HUES64 (cell line): ENCODE data around the gene CRACR2A.

ENCODE experiments used
- H3K27ac ChIP-seq: 2 replicates; pipeline ENCODE4 v1.7.0; 2013; ENCODE audit warnings: low read depth, low read length, inconsistent platforms
- H3K27me3 ChIP-seq: 2 replicates; pipeline ENCODE4 v1.6.1; 2013; ENCODE audit warnings: mild to moderate bottlenecking, low read length; ENCODE audit not compliant: insufficient read depth
- H3K36me3 ChIP-seq: 2 replicates; pipeline ENCODE4 v1.6.1; 2013; ENCODE audit warnings: mild to moderate bottlenecking, low read length; ENCODE audit not compliant: insufficient read depth
- H3K4me1 ChIP-seq: 2 replicates; pipeline ENCODE4 v1.6.1; 2013; ENCODE audit warnings: mild to moderate bottlenecking, low read length, moderate library complexity; ENCODE audit not compliant: insufficient read depth
- H3K4me3 ChIP-seq: 2 replicates; pipeline ENCODE4 v1.5.1; 2013; ENCODE audit warnings: mild to moderate bottlenecking, low read length, moderate library complexity
- H3K9ac ChIP-seq: 2 replicates; pipeline ENCODE4 v1.6.1; 2013; ENCODE audit warnings: mild to moderate bottlenecking, low read depth, low read length
- H3K9me3 ChIP-seq: 2 replicates; pipeline ENCODE4 v1.6.1; 2013; ENCODE audit warnings: low read depth, low read length; ENCODE audit not compliant: insufficient read depth
- WGBS: fragments of 150-250, 120-280 bp; methylation state at CpG from one replicate; pipeline ENCODE4 v1.1.7; 2013; ENCODE audit warnings: missing lambda C conversion rate; 5-methylcytosine and 5-hydroxymethylcytosine counted together

The CRACR2A gene

DNA sequence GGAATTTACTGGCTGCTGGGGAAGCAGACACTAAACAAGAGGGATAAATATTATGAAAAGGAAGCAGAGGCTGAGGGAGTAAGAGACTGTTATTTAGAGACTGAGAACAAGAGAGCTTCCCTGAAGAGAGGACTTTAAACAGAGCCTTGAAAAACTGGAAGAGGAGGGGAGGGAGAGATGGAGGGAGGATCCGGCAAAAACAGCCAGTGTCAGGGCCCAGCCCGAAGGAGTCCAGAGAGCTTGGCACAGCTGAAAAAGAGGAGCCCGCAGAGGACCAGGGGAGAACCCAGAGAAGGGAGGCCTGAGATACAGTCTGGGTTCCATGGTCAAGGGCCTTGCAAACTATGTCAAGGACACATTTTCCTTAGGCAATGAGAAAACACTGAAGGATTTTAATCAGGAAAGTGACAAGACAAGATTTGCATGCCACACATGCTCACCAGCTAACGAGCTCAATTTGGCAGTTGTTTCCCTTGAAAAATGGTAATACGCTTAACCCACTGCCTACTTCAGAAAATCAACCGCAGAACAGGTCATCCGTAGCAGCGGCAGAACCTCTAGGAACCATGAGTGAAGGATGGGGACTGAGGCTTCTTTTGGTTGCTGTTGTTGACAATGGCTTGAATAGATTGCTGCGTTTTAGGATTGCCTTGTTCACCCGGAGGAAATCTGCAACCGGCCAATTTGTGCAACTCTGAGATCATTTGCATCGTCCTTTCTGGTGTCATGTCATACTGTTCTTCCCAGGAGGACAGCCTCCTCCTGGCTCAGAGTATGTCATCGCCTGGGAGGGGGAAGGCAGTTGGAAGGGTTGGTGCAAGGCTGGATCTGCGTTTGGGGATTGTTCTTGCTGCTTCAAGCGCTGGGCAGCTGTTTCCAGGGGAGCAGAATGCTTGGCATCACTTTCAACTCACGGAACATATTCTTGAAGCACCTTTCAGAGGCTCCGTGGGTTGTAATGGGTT is 153.7 kb downstream of the CRACR2A start:
- no peak overlapping the region for H3K9ac ChIP-seq
- H3K27ac ChIP-seq = no peak overlapping the region
- no peak overlapping the region for H3K4me3 ChIP-seq
- WGBS = 91% methylated on average over 17 of the region's 17 CpGs
- no peaks in the 10 kb centered on the region for H3K36me3 ChIP-seq
- peaks cover 25% of the 10 kb centered on the region for H3K4me1 ChIP-seq
- no peaks in the 10 kb centered on the region for H3K9me3 ChIP-seq
- H3K27me3 ChIP-seq = no peaks in the 10 kb centered on the region

DNA sequence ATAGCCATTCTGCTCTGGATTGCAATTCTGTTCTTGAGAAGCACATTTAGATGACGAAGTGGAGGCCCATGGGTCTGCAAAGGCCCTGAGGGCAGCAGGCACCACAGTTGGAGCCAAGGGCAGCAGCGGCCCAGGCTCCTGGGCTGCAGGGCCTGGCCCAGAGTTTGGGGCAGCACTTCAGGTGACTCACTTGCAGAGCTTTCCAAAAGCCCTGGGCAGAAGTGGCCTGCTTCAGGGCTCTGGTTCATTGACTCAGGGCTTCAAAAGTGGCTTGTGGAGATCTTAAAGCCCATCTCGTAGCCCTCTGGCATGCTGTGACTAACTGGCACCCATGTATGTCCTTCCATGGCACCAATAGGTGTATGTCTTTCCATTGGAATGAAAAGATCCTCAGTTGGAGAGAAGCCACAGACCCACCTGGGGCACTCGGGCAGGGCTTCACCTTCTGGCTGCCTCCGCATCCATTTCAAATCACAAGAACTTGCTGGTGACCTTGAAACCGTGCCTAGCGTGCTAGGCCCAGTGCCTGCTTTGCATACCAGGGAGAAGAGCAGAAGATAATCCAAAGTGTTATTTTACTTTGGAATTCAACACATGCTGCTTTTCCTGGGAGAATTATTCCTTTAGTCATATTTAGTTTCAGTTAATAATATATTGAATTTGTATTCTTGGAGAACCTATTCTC is 155.2 kb downstream of the CRACR2A start:
- H3K36me3 ChIP-seq = no peaks in the 10 kb centered on the region
- no peak overlapping the region for H3K9ac ChIP-seq
- no peaks in the 10 kb centered on the region for H3K9me3 ChIP-seq
- WGBS = 94% methylated on average over 7 of the region's 7 CpGs
- no peaks in the 10 kb centered on the region for H3K27me3 ChIP-seq
- H3K4me1 ChIP-seq = peaks cover 17% of the 10 kb centered on the region
- no peak overlapping the region for H3K4me3 ChIP-seq
- H3K27ac ChIP-seq = no peak overlapping the region

DNA sequence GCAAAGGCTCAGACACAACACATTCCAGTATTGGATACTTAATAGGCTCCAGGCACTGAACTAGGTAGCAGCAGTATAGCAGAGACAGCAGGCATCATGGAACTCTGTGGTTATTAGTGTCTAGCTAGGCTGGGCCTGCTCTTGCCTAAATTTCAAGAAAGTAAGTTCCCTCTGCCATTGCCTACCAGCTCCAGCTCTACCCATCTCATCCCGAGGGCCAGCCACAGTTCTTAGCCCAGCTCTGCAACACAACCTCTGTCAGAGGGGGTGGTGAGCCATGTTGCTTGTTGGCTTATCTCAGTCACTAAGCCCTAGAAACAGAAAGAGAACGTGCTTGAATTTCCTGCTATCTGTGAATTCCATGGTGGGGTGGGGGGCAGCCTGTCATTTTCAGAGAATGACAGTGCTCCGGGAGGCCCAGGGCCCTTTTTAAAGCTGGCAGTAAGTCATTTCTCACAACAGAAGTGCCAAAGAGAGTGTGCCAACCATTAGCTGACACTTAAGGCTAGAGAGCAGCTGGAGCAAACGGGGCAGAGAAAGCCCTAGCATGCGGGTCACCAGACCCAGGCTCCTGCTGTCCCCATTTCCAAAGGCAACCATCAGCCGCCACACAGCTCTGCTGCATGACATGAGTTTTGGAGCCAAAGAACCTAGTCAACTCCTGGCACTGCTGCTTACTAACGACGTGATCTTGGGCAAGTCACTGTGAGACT is 156.1 kb downstream of the CRACR2A start:
- Histone ChIP-seq H3K9me3 (no peaks in the 10 kb centered on the region), H3K27ac (no peak overlapping the region), H3K4me3 (no peak overlapping the region), H3K36me3 (no peaks in the 10 kb centered on the region), H3K27me3 (no peaks in the 10 kb centered on the region), H3K4me1 (peaks cover 13% of the 10 kb centered on the region), H3K9ac (no peak overlapping the region)
- WGBS = 88% methylated on average over 8 of the region's 8 CpGs

DNA sequence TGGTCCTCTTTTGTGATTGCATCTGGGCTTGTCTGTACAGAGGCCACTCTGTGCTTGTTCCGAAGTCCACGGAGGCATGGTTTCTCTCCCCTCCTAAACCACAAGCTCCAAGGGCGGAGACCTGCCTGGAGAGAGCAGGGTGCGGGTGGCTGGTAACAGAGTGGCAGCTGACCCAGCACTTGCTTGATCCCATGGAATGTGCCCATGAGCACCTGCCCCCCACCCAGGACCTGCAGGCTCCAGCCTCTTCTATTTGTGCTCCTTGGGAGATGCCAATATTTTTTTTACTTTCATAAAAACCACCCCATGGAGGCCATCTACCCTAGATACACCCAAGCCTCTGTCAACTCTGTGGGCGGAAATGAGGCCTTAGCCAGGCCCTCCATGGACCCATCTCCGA is 157.2 kb downstream of the CRACR2A start:
- no peak overlapping the region for H3K4me3 ChIP-seq
- H3K4me1 ChIP-seq = peaks cover 8% of the 10 kb centered on the region
- 97% methylated on average over 6 of the region's 6 CpGs for WGBS
- no peaks in the 10 kb centered on the region for H3K36me3 ChIP-seq
- H3K27ac ChIP-seq = no peak overlapping the region
- H3K27me3 ChIP-seq = no peaks in the 10 kb centered on the region
- no peak overlapping the region for H3K9ac ChIP-seq
- H3K9me3 ChIP-seq = no peaks in the 10 kb centered on the region

DNA sequence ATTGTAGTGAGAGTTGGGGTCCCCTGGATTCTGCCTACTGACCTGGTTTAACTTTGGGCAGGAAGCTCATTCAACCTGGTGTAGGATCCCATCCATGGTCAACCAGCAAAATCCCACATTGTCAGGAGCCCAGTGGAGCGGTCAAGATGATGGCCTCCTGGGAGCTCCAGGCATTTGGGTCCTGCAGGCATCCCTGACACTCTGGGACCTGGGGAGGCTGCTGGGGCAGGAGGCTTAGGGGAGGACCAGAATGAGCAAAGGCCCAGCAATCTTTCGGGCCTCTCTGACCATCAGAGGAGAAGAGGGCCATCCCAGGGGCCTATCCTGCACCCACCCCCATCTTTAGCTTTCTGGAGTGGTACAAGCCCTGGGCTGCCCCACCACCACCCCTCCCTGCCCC is 157.9 kb downstream of the CRACR2A start:
- H3K4me1 ChIP-seq = peaks cover 6% of the 10 kb centered on the region
- 96% methylated on average over 2 of the region's 2 CpGs for WGBS
- H3K9me3 ChIP-seq = no peaks in the 10 kb centered on the region
- no peak overlapping the region for H3K27ac ChIP-seq
- no peak overlapping the region for H3K4me3 ChIP-seq
- H3K9ac ChIP-seq = no peak overlapping the region
- H3K27me3 ChIP-seq = no peaks in the 10 kb centered on the region
- no peaks in the 10 kb centered on the region for H3K36me3 ChIP-seq

DNA sequence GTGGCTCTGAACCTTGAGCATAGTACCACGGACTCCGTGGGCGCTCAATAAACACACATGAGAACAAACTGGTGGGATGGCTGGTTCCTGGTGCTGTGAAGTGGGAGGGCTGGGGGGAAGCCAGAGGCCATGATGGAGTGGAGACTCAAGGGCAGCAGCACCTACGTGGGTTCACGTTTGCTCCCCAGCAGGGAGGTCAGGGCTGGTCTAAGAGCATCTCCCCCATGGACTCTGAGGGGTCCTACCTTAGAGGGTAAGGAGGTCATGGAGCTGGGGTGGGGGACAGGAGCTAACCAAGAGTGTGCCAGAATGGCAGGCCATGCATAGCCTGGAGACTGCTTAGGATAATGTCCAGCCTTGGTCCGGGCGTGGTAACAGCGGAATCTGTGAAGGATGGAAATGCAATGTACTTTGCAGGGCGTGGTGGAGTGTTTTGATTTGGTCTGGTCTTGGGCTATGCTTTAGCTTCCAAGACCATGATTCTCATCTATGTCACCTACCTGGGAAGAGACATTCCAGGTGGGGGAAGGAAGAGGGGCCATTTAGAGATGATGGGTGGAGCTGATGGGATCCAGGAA is 158.9 kb downstream of the CRACR2A start:
- no peaks in the 10 kb centered on the region for H3K36me3 ChIP-seq
- no peak overlapping the region for H3K9ac ChIP-seq
- no peaks in the 10 kb centered on the region for H3K4me1 ChIP-seq
- no peaks in the 10 kb centered on the region for H3K9me3 ChIP-seq
- no peak overlapping the region for H3K4me3 ChIP-seq
- 98% methylated on average over 9 of the region's 9 CpGs for WGBS
- H3K27me3 ChIP-seq = no peaks in the 10 kb centered on the region
- no peak overlapping the region for H3K27ac ChIP-seq

DNA sequence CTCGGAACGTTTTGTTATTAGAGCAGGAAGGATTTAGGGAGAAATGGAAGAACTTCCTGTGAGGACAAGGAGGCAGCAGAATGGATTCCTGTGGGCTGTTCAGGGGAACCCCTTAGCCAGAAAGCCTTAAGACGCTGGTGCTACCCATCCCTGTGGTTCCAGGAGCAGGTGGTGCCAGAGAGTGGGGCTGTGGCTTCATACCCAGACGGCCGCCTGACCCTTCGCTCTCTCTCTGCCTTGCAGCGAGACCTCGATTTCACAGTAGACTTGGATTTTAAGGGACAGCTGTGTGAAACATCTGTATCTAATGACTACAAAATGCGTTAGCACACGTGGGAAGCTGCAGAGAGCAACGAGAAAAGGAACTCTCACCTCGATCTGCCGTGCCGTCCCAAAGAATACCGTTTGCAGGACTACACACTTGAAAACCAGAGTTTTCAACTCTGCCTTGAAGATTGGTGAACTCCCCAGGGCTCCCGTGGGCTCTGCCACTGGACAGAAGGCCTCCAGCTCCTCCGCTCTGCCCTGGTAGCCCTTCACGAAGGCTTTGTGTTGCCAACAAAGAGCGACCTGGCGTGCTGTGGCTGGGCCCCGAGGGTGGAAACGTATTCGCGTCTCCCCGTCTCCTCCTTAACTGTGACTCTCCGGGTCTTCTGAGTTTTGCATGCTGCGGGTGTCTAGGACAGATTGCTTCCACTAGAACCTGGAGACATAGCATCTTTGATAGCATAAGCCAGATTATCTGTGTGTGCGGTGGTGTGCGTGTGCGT is 159.9 kb downstream of the CRACR2A start:
- Histone ChIP-seq H3K4me3 (no peak overlapping the region), H3K9ac (no peak overlapping the region), H3K27me3 (no peaks in the 10 kb centered on the region), H3K4me1 (no peaks in the 10 kb centered on the region), H3K27ac (no peak overlapping the region), H3K9me3 (no peaks in the 10 kb centered on the region), H3K36me3 (no peaks in the 10 kb centered on the region)
- 93% methylated on average over 30 of the region's 30 CpGs for WGBS

DNA sequence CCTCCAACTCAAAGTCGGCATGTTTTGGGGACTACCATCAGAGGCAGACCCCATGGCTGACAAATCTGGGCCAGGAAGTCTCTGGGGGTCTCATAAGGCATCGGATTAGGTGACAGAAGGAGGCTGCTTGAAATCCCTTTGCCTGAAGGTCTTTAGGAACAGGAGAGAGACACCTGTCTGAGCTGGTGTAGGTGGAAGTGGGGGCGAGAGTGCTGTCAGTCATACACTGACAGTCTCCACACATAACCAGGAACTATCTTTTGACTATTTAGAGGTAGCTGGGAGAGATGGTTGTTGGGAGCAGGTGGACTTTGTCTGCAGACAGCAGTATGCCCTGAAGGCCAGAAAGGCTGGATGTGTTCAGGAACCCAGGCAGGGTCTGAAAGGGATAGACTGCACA is 163.2 kb downstream of the CRACR2A start:
- WGBS = 95% methylated on average over 2 of the region's 3 CpGs
- H3K36me3 ChIP-seq = no peaks in the 10 kb centered on the region
- no peak overlapping the region for H3K4me3 ChIP-seq
- H3K9me3 ChIP-seq = no peaks in the 10 kb centered on the region
- no peaks in the 10 kb centered on the region for H3K27me3 ChIP-seq
- H3K9ac ChIP-seq = no peak overlapping the region
- 0 out of 2 replicates have a peak, but pooled peaks cover 3% of the 10 kb centered on the region for H3K4me1 ChIP-seq
- no peak overlapping the region for H3K27ac ChIP-seq

DNA sequence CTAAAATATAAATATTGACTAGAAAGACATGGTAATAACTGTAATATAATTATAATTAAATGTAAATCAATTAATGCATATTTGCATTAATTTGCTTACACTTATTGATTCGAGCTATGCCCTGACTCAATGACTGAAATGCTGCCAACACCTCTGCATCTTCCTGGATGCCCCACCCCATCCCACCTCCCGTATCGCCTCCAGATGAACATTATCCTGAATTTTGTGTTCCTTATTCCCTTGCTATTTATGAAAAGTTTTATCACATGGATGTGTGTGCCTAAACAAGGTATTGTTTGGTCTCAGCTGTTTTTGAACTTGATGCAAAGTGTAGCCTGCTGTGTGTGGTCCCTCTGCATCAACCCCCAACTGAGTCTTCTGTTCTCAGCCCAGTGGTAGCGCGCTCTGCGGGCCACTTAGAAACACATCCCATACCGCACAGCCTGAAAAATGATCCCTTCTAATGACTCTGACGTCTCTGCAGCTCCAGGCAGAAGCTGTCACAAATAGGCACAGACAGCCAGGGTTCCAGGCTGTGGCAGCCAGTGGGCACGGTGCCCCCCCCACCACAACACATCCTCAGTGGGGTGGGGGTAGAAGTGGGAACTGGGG is 165.4 kb downstream of the CRACR2A start:
- Histone ChIP-seq H3K27ac (no peak overlapping the region), H3K4me1 (0 out of 2 replicates have a peak, but pooled peaks cover 3% of the 10 kb centered on the region)

DNA sequence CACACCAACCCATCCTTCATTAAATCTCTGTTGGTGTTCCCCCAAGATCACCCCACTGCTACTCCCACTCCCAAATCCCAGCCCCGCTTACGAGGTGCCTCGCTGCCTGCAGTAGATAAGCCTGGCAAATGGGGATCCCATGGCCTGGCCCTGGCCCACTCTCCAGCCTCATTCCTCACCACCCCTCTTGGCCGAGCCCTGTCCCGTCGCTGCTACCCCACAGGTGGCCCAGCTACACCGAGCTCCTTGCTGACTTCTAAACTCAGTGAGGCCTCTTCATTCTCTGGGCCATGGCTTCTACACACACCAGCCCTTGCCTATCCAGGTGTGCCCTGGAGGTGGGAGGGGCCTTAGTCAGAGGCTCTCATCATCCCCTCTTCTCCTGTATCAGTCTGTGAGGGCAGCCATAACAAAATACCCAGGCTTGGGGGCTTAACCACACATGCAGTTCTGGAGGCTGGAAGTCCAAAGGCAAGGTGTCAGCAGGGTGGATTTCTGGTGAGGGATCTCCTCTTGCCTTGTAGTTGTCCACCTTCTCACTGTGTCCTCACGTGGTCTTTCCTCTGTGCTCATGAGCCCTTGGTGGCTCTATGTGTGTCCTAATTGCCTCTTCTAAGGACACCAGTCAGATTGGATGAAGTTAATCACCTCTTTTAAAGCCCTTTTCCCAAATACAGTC is 169.1 kb downstream of the CRACR2A start:
- H3K27ac ChIP-seq = no peak overlapping the region
- no peaks in the 10 kb centered on the region for H3K9me3 ChIP-seq
- peaks cover 7% of the 10 kb centered on the region; the same call in 1 of the 2 replicates for H3K4me1 ChIP-seq
- H3K4me3 ChIP-seq = no peak overlapping the region
- 96% methylated on average over 8 of the region's 8 CpGs for WGBS
- H3K36me3 ChIP-seq = no peaks in the 10 kb centered on the region
- H3K27me3 ChIP-seq = no peaks in the 10 kb centered on the region
- no peak overlapping the region for H3K9ac ChIP-seq

More for the DNA sequence above, 165.4 kb downstream of the CRACR2A start:
- Histone ChIP-seq H3K9me3 (no peaks in the 10 kb centered on the region), H3K4me3 (no peak overlapping the region), H3K27me3 (no peaks in the 10 kb centered on the region), H3K36me3 (no peaks in the 10 kb centered on the region), H3K9ac (no peak overlapping the region)
- 65% methylated on average over 8 of the region's 9 CpGs for WGBS
